Hindlimb muscle (tissue), 1 donor: ENCODE data around the gene STK26. TPM values are rescaled to one million over a fixed set of nuclear protein-coding genes. Genes with fewer than 3 reads are reported as not detected.
A peak's percentile ranks its signal among the peaks of the same experiment; 100 is the strongest.
"Not testable (repeated sequence)": the region's sequence is repeated elsewhere in the genome, so short reads cannot be mapped to it uniquely, and the experiment has no call there.

Source experiments
- DNase-seq: peaks from one replicate; pipeline ENCODE4 v3.0.0-alpha.2; 2013
- polyA plus RNA-seq: library from polyadenylated mRNA; unstranded; fragments of 120-200 nt; gene quantifications from one replicate; pipeline ENCODE4 v1.2.1, GENCODE V29; 2013; ENCODE audit not compliant: insufficient read length

The STK26 gene
- 50.1 TPM for polyA plus RNA-seq

- peak; percentile 79 for DNase-seq
These were observed at the start of gene STK26 for GRCh38 chrX:132022967-132023895. Gene STK26, plus strand, starts transcription at chrX:132023302. Its CDS starts 316 bp downstream, at chrX:132023618.

- no peak for DNase-seq
These were observed 47.3 kb upstream of the STK26 start for GRCh38 chrX:131975851-131976250.

GRCh38 chrX:131977619-131978018 is 45.5 kb upstream of the STK26 start:
- no peak for DNase-seq

- DNase-seq = no peak
These were observed 44.0 kb upstream of the STK26 start for GRCh38 chrX:131979116-131979515.

GRCh38 chrX:131985526-131986049 is 37.5 kb upstream of the STK26 start:
- DNase-seq = no peak

GRCh38 chrX:131987252-131987651 is 35.9 kb upstream of the STK26 start:
- DNase-seq = no peak

- DNase-seq = no peak
These were observed 34.9 kb upstream of the STK26 start for GRCh38 chrX:131988236-131988635.

GRCh38 chrX:132001127-132001526 is 22.0 kb upstream of the STK26 start:
- no peak for DNase-seq

GRCh38 chrX:132004728-132005127 is 18.4 kb upstream of the STK26 start:
- no peak for DNase-seq

- DNase-seq = no peak
These were observed 13.8 kb upstream of the STK26 start for GRCh38 chrX:132009350-132009749.

GRCh38 chrX:132010213-132010612 is 12.9 kb upstream of the STK26 start:
- not testable (repeated sequence) for DNase-seq

- DNase-seq = no peak
These were observed 7.2 kb upstream of the STK26 start for GRCh38 chrX:132015875-132016274.

GRCh38 chrX:132016628-132017430 is 6.3 kb upstream of the STK26 start:
- no peak for DNase-seq

GRCh38 chrX:132017431-132018185 is 5.5 kb upstream of the STK26 start:
- DNase-seq = no peak

GRCh38 chrX:132022198-132022966 is 720 bp upstream of the STK26 start:
- no peak for DNase-seq

GRCh38 chrX:132023896-132024386 is 839 bp downstream of the STK26 start:
- no peak for DNase-seq

GRCh38 chrX:132025041-132025440 is 1.9 kb downstream of the STK26 start:
- no peak for DNase-seq

- no peak for DNase-seq
These were observed 7.2 kb downstream of the STK26 start for GRCh38 chrX:132030264-132030663.

GRCh38 chrX:132031867-132032266 is 8.8 kb downstream of the STK26 start:
- no peak for DNase-seq

GRCh38 chrX:132033166-132033565 is 10.1 kb downstream of the STK26 start:
- no peak for DNase-seq

- DNase-seq = no peak
These were observed 11.5 kb downstream of the STK26 start for GRCh38 chrX:132034648-132035047.
